Retinal pigment epithelial cell (primary cell): ENCODE data around the gene HIP1.
A peak's percentile ranks its signal among the peaks of the same experiment; 100 is the strongest.
"Not testable (repeated sequence)": the region's sequence is repeated elsewhere in the genome, so short reads cannot be mapped to it uniquely, and the experiment has no call there.

ENCODE experiments used
- DNase-seq: peaks from one replicate; pipeline ENCODE4 v3.0.0-alpha.2; 2010; ENCODE audit warnings: low read depth
- H3K4me3 ChIP-seq: 2 replicates; pipeline ENCODE4 v1.5.1; 2011; ENCODE audit warnings: mild to moderate bottlenecking, low read length, control low read depth, moderate library complexity

Gene HIP1

GRCh38 chr7:75492020-75492419 lies 246.7 kb downstream of the HIP1 start, which contains the start of gene SPDYE5:
SPDYE5 (plus strand) TSS chr7:75492320; CDS start chr7:75494048, 1,728 bp downstream.
- DNase-seq, H3K4me3 ChIP-seq: not testable (repeated sequence)

- peak; percentile 69 for DNase-seq
- H3K4me3 ChIP-seq: peak within 1 kb of the TSS; percentile 69
Measured at GRCh38 chr7:75485979-75486643, 252.6 kb downstream of the HIP1 start, which contains the start of gene POM121C. POM121C (minus strand) TSS chr7:75486299; CDS start chr7:75441496, 44,803 bp downstream.

DNA sequence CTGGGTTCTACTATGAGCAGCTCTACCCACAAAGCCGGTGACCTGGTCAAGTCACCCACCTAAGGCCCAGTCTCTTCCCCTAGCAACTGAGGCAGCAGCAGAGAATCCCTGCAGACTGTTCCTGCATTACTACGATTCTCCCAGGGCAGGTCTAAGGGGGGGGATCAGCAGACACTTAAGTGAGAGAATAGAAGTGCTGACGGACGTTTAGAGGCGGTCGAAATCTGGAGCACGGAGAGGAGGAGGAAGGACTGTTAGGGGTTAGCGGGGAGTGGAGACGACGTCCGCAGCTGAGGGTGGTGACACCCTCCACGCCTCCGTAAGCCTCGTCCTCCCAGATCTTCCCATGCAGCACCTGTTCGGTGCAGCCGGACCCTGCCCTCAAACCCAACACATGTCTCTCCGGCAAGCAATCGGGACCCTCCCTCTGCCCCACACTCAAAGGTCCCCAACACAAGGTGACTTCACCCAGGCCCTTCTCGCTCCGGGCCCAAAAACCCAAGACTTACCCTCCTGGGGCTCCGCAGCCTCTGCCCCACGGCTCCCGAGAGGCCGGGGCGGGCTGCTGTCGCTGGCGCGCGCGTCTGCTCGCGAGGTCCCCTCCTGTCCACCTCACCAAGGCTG lies 253.3 kb downstream of the HIP1 start:
- DNase-seq: not testable (repeated sequence)
- H3K4me3 ChIP-seq: peak overlapping the region; percentile 69
